Neuronal stem cell (in vitro differentiated cells): ENCODE measurements around the gene MRPL20.
A peak's percentile ranks its signal among the peaks of the same experiment; 100 is the strongest.

Experiments used
- DNase-seq: peaks from one replicate; pipeline ENCODE4 v3.0.0-alpha.2; 2013; ENCODE audit warnings: low spot score
- H2AFZ ChIP-seq: one replicate; pipeline ENCODE4 v1.6.1; 2013; ENCODE audit warnings: mild to moderate bottlenecking, low read length, inconsistent platforms
- H2AK5ac ChIP-seq: 2 replicates; pipeline ENCODE4 v1.6.1; 2013; ENCODE audit warnings: low read depth, mild to moderate bottlenecking, inconsistent platforms, low read length, moderate library complexity, mixed read lengths
- H2BK120ac ChIP-seq: 2 replicates; pipeline ENCODE4 v1.6.1; 2013; ENCODE audit warnings: low read depth, mild to moderate bottlenecking, inconsistent platforms, low read length, moderate library complexity, mixed read lengths
- H2BK12ac ChIP-seq: one replicate; pipeline ENCODE4 v1.6.1; 2013; ENCODE audit warnings: low read length, inconsistent platforms
- H2BK15ac ChIP-seq: 2 replicates; pipeline ENCODE4 v1.6.1; 2013; ENCODE audit warnings: mild to moderate bottlenecking, low read length, inconsistent platforms, mixed read lengths
- H2BK5ac ChIP-seq: one replicate; pipeline ENCODE4 v1.6.1; 2013; ENCODE audit warnings: inconsistent platforms, mild to moderate bottlenecking, low read length, moderate library complexity
- H3K14ac ChIP-seq: one replicate; pipeline ENCODE4 v1.6.1; 2013; ENCODE audit warnings: low read length, inconsistent platforms
- H3K18ac ChIP-seq: 2 replicates; pipeline ENCODE4 v1.6.1; 2013; ENCODE audit warnings: low read length, inconsistent platforms
- H3K23ac ChIP-seq: 2 replicates; pipeline ENCODE4 v1.6.1; 2013; ENCODE audit warnings: low read depth, mild to moderate bottlenecking, mixed read lengths, low read length, inconsistent platforms; ENCODE audit not compliant: poor library complexity
- H3K27ac ChIP-seq: replicated peaks from 3 replicates; pipeline ENCODE4 v1.5.1; 2013; ENCODE audit warnings: low read length, inconsistent platforms
- H3K27me3 ChIP-seq, 3 experiments: 2 replicates each; pipeline ENCODE4 v1.6.1; 2013; ENCODE audit warnings: low read length in 3 of 3, mild to moderate bottlenecking in 2 of 3, inconsistent platforms in 1 of 3, low read depth in 1 of 3, mixed read lengths in 1 of 3, moderate library complexity in 1 of 3; ENCODE audit not compliant: control insufficient read depth in 3 of 3, insufficient read depth in 3 of 3
- H3K36me3 ChIP-seq, 2 donors: replicated peaks in 1 of 2; 2 replicates each; pipeline ENCODE4 v1.6.1; 2013; ENCODE audit warnings: low read length in 2 of 2; ENCODE audit not compliant: control insufficient read depth in 2 of 2, insufficient read depth in 2 of 2
- H3K4ac ChIP-seq: 2 replicates; pipeline ENCODE4 v1.6.1; 2013; ENCODE audit warnings: inconsistent platforms, mild to moderate bottlenecking, low read length, moderate library complexity
- H3K4me1 ChIP-seq, 2 donors: 1 replicate in 1 of 2; 2 replicates in 1 of 2; pipeline ENCODE4 v1.6.1; 2013; ENCODE audit warnings: low read length in 2 of 2, low read depth in 1 of 2; ENCODE audit not compliant: control insufficient read depth in 2 of 2, insufficient read depth in 1 of 2
- H3K4me2 ChIP-seq: one replicate; pipeline ENCODE4 v1.6.1; 2013; ENCODE audit warnings: mild to moderate bottlenecking, low read length, inconsistent platforms; ENCODE audit not compliant: insufficient read depth, poor library complexity, severe bottlenecking
- H3K4me3 ChIP-seq, 2 donors: 2 replicates each; pipeline ENCODE4 v1.5.1; 2013; ENCODE audit warnings: low read length in 2 of 2, mild to moderate bottlenecking in 2 of 2, inconsistent platforms in 1 of 2, moderate library complexity in 1 of 2
- H3K79me1 ChIP-seq: one replicate; pipeline ENCODE4 v1.6.1; 2013; ENCODE audit warnings: low read depth, mild to moderate bottlenecking, inconsistent platforms, low read length, moderate library complexity
- H3K9ac ChIP-seq: one replicate; pipeline ENCODE4 v1.6.1; 2013; ENCODE audit warnings: mild to moderate bottlenecking, low read depth, low read length, inconsistent platforms; ENCODE audit not compliant: poor library complexity
- H3K9me3 ChIP-seq, 2 donors: replicated peaks in 1 of 2; 2 replicates each; pipeline versions ENCODE3 to v1.6.1; 2013; ENCODE audit warnings: low read length in 2 of 2, mild to moderate bottlenecking in 2 of 2, inconsistent platforms in 1 of 2, low read depth in 1 of 2, mixed read lengths in 1 of 2, moderate library complexity in 1 of 2; ENCODE audit not compliant: control insufficient read depth in 2 of 2, insufficient read depth in 1 of 2
- H4K8ac ChIP-seq: one replicate; pipeline ENCODE4 v1.6.1; 2013; ENCODE audit warnings: low read depth, mild to moderate bottlenecking, inconsistent platforms, low read length, moderate library complexity
- H4K91ac ChIP-seq: one replicate; pipeline ENCODE4 v1.6.1; 2013; ENCODE audit warnings: low read length, low read depth, mild to moderate bottlenecking, inconsistent platforms; ENCODE audit not compliant: poor library complexity
- WGBS, 2 donors: extraction: QIAGEN DNeasy Blood & Tissue Kit; methylation state at CpG; one replicate each; pipeline ENCODE4 v1.1.7; 2013; ENCODE audit warnings: missing lambda C conversion rate in 2 of 2, mixed read lengths in 1 of 2; ENCODE audit not compliant: insufficient read length in 2 of 2, insufficient replicate concordance in 1 of 2; ENCODE audit errors: extremely low coverage in 2 of 2; 5-methylcytosine and 5-hydroxymethylcytosine counted together

The MRPL20 gene

GRCh38 chr1:1434131-1434823, 27.2 kb upstream of the MRPL20 start:
- Histone ChIP-seq H3K4me2 (peak overlapping the region; percentile 21), H3K27ac (peak overlapping the region; percentile 89), H3K4me1 (peaks cover 45 to 75% of the 10 kb centered on the region in 2 donors), H3K18ac (peak overlapping the region; percentile 99), H3K14ac (peak overlapping the region; percentile 84), H2BK15ac (peak overlapping the region; percentile 95), H2BK12ac (peak overlapping the region; percentile 99), H3K27me3 (peaks cover 0 to 20% (median 5%) of the 10 kb centered on the region in 3 experiments), H4K8ac (no peak overlapping the region), H2AK5ac (peak overlapping the region; percentile 100), H2AFZ (peak overlapping the region; percentile 25), H3K9me3 (no peaks in the 10 kb centered on the region), H3K23ac (peak overlapping the region; percentile 92), H2BK120ac (peak overlapping the region; percentile 91), H4K91ac (peak overlapping the region; percentile 77), H3K36me3 (no peaks in the 10 kb centered on the region), H3K79me1 (peaks cover 4% of the 10 kb centered on the region), H3K4me3 (peak overlapping the region in 1 of 2 donors; percentile 30), H3K9ac (peak overlapping the region; percentile 64), H2BK5ac (peak overlapping the region; percentile 94), H3K4ac (peak overlapping the region; percentile 85)
- no CpG with 5 or more reads among the region's 32 CpGs for WGBS, 2 donors
- no peak for DNase-seq

GRCh38 chr1:1433804-1434130, 26.7 kb upstream of the MRPL20 start:
- Histone ChIP-seq H2BK15ac (peak overlapping the region; percentile 95), H2BK5ac (peak overlapping the region; percentile 94), H2AK5ac (peak overlapping the region; percentile 100), H3K23ac (peak overlapping the region; percentile 92), H2AFZ (peak overlapping the region; percentile 25), H3K36me3 (no peaks in the 10 kb centered on the region), H3K4me1 (peaks cover 45 to 73% of the 10 kb centered on the region in 2 donors), H3K4me3 (peak overlapping the region in 1 of 2 donors; percentile 30), H3K4me2 (peak overlapping the region; percentile 56), H3K9ac (peak overlapping the region; percentile 90), H4K91ac (peak overlapping the region; percentile 77), H2BK12ac (peak overlapping the region; percentile 99), H3K14ac (peak overlapping the region; percentile 84), H3K9me3 (no peaks in the 10 kb centered on the region), H3K27me3 (peaks cover 0 to 20% (median 5%) of the 10 kb centered on the region in 3 experiments), H3K18ac (peak overlapping the region; percentile 99), H3K4ac (peak overlapping the region; percentile 87), H2BK120ac (peak overlapping the region; percentile 91), H4K8ac (no peak overlapping the region), H3K79me1 (peaks cover 4% of the 10 kb centered on the region), H3K27ac (peak overlapping the region; percentile 89)
- no peak for DNase-seq
- no CpG with 5 or more reads among the region's 12 CpGs for WGBS, 2 donors

GRCh38 chr1:1432951-1433803, 26.1 kb upstream of the MRPL20 start:
- peak overlapping the region; percentile 25 for H2AFZ ChIP-seq
- peak; percentile 81 for DNase-seq
- H3K14ac ChIP-seq, result peak overlapping the region; percentile 84
- peak overlapping the region; percentile 91 for H2BK120ac ChIP-seq
- peak overlapping the region; percentile 77 for H4K91ac ChIP-seq
- peak overlapping the region; percentile 99 for H2BK15ac ChIP-seq
- peak overlapping the region; percentile 99 for H3K18ac ChIP-seq
- peak overlapping the region; percentile 100 for H2AK5ac ChIP-seq
- H2BK5ac ChIP-seq, result peak overlapping the region; percentile 94
- H3K79me1 ChIP-seq, result peaks cover 3% of the 10 kb centered on the region
- peaks cover 0 to 2% of the 10 kb centered on the region in 2 donors for H3K9me3 ChIP-seq
- H3K36me3 ChIP-seq, result no peaks in the 10 kb centered on the region
- H3K23ac ChIP-seq, result peak overlapping the region; percentile 92
- peak overlapping the region; percentile 56 for H3K4me2 ChIP-seq
- H3K4me3 ChIP-seq, result peak overlapping the region in 1 of 2 donors; percentile 30
- peak overlapping the region; percentile 87 for H3K4ac ChIP-seq
- H3K9ac ChIP-seq, result peak overlapping the region; percentile 90
- H4K8ac ChIP-seq, result peak overlapping the region; percentile 99
- peaks cover 45 to 67% of the 10 kb centered on the region in 2 donors for H3K4me1 ChIP-seq
- peaks cover 0 to 20% (median 5%) of the 10 kb centered on the region in 3 experiments for H3K27me3 ChIP-seq
- peak overlapping the region; percentile 99 for H2BK12ac ChIP-seq
- WGBS, 2 donors, result no CpG with 5 or more reads among the region's 34 CpGs
- H3K27ac ChIP-seq, result peak overlapping the region; percentile 89
